ENCODE measurements around the gene FOXN3.
"Not testable (repeated sequence)": the region's sequence is repeated elsewhere in the genome, so short reads cannot be mapped to it uniquely, and the experiment has no call there.

Gene FOXN3

GRCh38 chr14:89303456-89304435 is 113.3 kb downstream of the FOXN3 start:
- no peak for DNase-seq (ENCODE audit: low read depth)

GRCh38 chr14:89302396-89302950 is 114.6 kb downstream of the FOXN3 start:
- no peak for DNase-seq (ENCODE audit: low read depth)

- no peak for DNase-seq (ENCODE audit: low read depth)
Measured at GRCh38 chr14:89299587-89299986, 117.4 kb downstream of the FOXN3 start.

- no peak for DNase-seq (ENCODE audit: low read depth)
Measured at GRCh38 chr14:89298056-89298834, 118.8 kb downstream of the FOXN3 start.

GRCh38 chr14:89296281-89296745 is 120.7 kb downstream of the FOXN3 start:
- no peak for DNase-seq (ENCODE audit: low read depth)

GRCh38 chr14:89294872-89295271 is 122.2 kb downstream of the FOXN3 start:
- DNase-seq (ENCODE audit: low read depth), result no peak

GRCh38 chr14:89294469-89294868 is 122.6 kb downstream of the FOXN3 start:
- not testable (repeated sequence) for DNase-seq (ENCODE audit: low read depth)

- no peak for DNase-seq (ENCODE audit: low read depth)
Measured at GRCh38 chr14:89294060-89294459, 123.0 kb downstream of the FOXN3 start.

- no peak for DNase-seq (ENCODE audit: low read depth)
Measured at GRCh38 chr14:89293314-89293916, 123.6 kb downstream of the FOXN3 start.

- DNase-seq (ENCODE audit: low read depth), result no peak
Measured at GRCh38 chr14:89292579-89293313, 124.3 kb downstream of the FOXN3 start.

GRCh38 chr14:89291351-89291940 is 125.6 kb downstream of the FOXN3 start:
- no peak for DNase-seq (ENCODE audit: low read depth)

GRCh38 chr14:89290813-89291212 is 126.2 kb downstream of the FOXN3 start:
- DNase-seq (ENCODE audit: low read depth), result no peak

GRCh38 chr14:89289477-89289876 is 127.6 kb downstream of the FOXN3 start:
- DNase-seq (ENCODE audit: low read depth), result no peak

- DNase-seq (ENCODE audit: low read depth), result no peak
Measured at GRCh38 chr14:89288114-89288513, 128.9 kb downstream of the FOXN3 start.

- DNase-seq (ENCODE audit: low read depth), result no peak
Measured at GRCh38 chr14:89284333-89285058, 132.5 kb downstream of the FOXN3 start.

- no peak for DNase-seq (ENCODE audit: low read depth)
Measured at GRCh38 chr14:89283327-89284060, 133.5 kb downstream of the FOXN3 start.

GRCh38 chr14:89282191-89282590 is 134.8 kb downstream of the FOXN3 start:
- DNase-seq (ENCODE audit: low read depth), result no peak

- no peak for DNase-seq (ENCODE audit: low read depth)
Measured at GRCh38 chr14:89280600-89280999, 136.4 kb downstream of the FOXN3 start.

- DNase-seq (ENCODE audit: low read depth), result no peak
Measured at GRCh38 chr14:89279649-89280232, 137.3 kb downstream of the FOXN3 start.
